ENCODE measurements around the gene SPTBN5.

Gene SPTBN5

DNA sequence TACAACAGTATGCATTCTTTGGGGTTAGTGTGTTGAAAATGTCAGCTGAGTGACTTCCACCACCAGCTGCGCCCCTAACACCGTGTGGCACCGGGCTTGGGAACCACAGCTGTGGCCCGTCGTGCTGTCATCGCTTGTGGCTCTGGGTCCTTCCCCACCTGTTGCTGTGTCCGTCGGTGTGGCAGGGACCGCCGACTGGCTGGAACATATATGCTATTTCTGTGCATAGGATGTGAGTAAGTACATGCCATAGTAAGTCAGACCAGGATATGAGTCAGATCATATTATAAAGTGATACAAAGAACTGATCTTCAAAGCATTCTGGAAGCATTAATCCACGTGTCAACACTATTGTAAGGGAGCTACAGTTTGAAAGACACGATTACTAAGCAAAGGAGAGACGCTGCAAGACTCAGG, 46.6 kb upstream of the SPTBN5 start:
- Histone ChIP-seq H3K4me1 (ENCODE audit: insufficient read depth, low read length, poor library complexity, severe bottlenecking) (no peaks in the 10 kb centered on the region), H2AFZ (ENCODE audit: low read length) (no peak overlapping the region), H3K79me2 (ENCODE audit: insufficient read depth, low read length) (no peaks in the 10 kb centered on the region), H3K27me3 (ENCODE audit: insufficient read depth, low read length, poor library complexity, severe bottlenecking) (no peaks in the 10 kb centered on the region), H3K9me3 (ENCODE audit: insufficient read depth, low read depth, low read length) (no peaks in the 10 kb centered on the region), H3F3A (ENCODE audit: low read depth) (no peaks in the 10 kb centered on the region), H3K9me2 (replicated peaks; ENCODE audit: low read depth, low read length) (no peaks in the 10 kb centered on the region), H3K4me2 (ENCODE audit: low read depth, low read length, poor library complexity, severe bottlenecking) (no peak overlapping the region), H3K36me3 (ENCODE audit: insufficient read depth, low read length) (no peaks in the 10 kb centered on the region; the same call in 1 of the 2 replicates), H4K20me1 (ENCODE audit: insufficient read depth, low read length, poor library complexity, severe bottlenecking) (no peaks in the 10 kb centered on the region), H3K4me3 (ENCODE audit: low read length, poor library complexity, severe bottlenecking) (no peak overlapping the region), H3K9ac (ENCODE audit: low read depth, low read length, poor library complexity, severe bottlenecking) (no peak overlapping the region)
- no peak for TF ChIP-seq EZH2phosphoT487 (IDR thresholded peaks at IDR 0.05; ENCODE audit: borderline replicate concordance)
- TF ChIP-seq, protein P1, sequence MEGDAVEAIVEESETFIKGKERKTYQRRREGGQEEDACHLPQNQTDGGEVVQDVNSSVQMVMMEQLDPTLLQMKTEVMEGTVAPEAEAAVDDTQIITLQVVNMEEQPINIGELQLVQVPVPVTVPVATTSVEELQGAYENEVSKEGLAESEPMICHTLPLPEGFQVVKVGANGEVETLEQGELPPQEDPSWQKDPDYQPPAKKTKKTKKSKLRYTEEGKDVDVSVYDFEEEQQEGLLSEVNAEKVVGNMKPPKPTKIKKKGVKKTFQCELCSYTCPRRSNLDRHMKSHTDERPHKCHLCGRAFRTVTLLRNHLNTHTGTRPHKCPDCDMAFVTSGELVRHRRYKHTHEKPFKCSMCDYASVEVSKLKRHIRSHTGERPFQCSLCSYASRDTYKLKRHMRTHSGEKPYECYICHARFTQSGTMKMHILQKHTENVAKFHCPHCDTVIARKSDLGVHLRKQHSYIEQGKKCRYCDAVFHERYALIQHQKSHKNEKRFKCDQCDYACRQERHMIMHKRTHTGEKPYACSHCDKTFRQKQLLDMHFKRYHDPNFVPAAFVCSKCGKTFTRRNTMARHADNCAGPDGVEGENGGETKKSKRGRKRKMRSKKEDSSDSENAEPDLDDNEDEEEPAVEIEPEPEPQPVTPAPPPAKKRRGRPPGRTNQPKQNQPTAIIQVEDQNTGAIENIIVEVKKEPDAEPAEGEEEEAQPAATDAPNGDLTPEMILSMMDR (conservative IDR thresholded peaks at IDR 0.05; ENCODE audit: low read length): no peak

DNA sequence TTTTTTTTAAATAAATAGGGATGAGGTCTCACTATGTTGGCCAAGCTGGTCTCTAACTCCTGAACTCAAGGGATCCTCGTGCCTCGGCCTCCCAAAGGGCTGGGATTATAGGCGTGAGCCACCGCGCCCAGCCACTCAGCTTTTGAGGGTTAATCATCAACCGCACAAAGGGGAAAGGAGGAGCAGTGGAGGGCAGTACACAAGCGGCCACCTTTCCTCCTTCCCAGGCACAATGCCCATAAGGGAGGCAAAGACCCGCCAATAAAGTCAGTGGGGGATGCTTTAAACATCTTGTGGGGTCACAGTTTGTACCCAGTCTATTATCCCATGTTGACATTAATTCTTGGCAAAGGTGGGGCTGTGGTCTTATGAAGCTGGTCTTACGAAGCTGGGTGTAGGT, 46.1 kb upstream of the SPTBN5 start:
- TF ChIP-seq, protein P1 (conservative IDR thresholded peaks at IDR 0.05; ENCODE audit: low read length): no peak
- TF ChIP-seq EZH2phosphoT487 (IDR thresholded peaks at IDR 0.05; ENCODE audit: borderline replicate concordance): no peak
- Histone ChIP-seq H3K4me3 (ENCODE audit: low read length, poor library complexity, severe bottlenecking) (no peak overlapping the region), H3K9me3 (ENCODE audit: insufficient read depth, low read depth, low read length) (no peaks in the 10 kb centered on the region), H3K4me1 (ENCODE audit: insufficient read depth, low read length, poor library complexity, severe bottlenecking) (peaks cover 4% of the 10 kb centered on the region), H3K27me3 (ENCODE audit: insufficient read depth, low read length, poor library complexity, severe bottlenecking) (no peaks in the 10 kb centered on the region), H3K36me3 (ENCODE audit: insufficient read depth, low read length) (no peaks in the 10 kb centered on the region; the same call in 1 of the 2 replicates), H3K9me2 (replicated peaks; ENCODE audit: low read depth, low read length) (no peaks in the 10 kb centered on the region), H3K4me2 (ENCODE audit: low read depth, low read length, poor library complexity, severe bottlenecking) (no peak overlapping the region), H3F3A (ENCODE audit: low read depth) (no peaks in the 10 kb centered on the region), H2AFZ (ENCODE audit: low read length) (no peak overlapping the region), H3K9ac (ENCODE audit: low read depth, low read length, poor library complexity, severe bottlenecking) (no peak overlapping the region), H3K79me2 (ENCODE audit: insufficient read depth, low read length) (no peaks in the 10 kb centered on the region), H4K20me1 (ENCODE audit: insufficient read depth, low read length, poor library complexity, severe bottlenecking) (no peaks in the 10 kb centered on the region)

DNA sequence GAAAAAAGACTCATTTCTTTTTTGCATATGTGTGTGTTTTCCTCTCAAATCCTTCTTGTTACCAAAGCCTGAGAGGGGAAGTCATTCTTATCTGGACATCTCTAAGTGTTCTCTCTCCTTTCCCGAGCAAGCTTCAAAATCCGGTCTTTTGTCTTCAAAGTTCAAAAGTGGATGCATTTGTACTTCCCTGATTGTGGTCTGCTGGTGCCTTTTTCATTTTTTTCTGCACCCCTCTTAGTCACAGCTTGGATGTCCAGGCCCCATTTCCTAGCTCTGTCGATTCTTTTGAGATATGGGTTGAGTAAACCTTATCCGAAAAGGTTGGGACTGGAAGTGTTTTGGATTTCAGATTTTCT, 43.7 kb upstream of the SPTBN5 start:
- H3K36me3 ChIP-seq (ENCODE audit: insufficient read depth, low read length): no peaks in the 10 kb centered on the region; the same call in 1 of the 2 replicates
- H3K4me3 ChIP-seq (ENCODE audit: low read length, poor library complexity, severe bottlenecking): no peak overlapping the region
- H3K4me2 ChIP-seq (ENCODE audit: low read depth, low read length, poor library complexity, severe bottlenecking): no peak overlapping the region
- TF ChIP-seq EZH2phosphoT487 (IDR thresholded peaks at IDR 0.05; ENCODE audit: borderline replicate concordance): no peak
- TF ChIP-seq, protein P1 (conservative IDR thresholded peaks at IDR 0.05; ENCODE audit: low read length): no peak
- no peaks in the 10 kb centered on the region for H3K9me3 ChIP-seq (ENCODE audit: insufficient read depth, low read depth, low read length)
- no peaks in the 10 kb centered on the region for H4K20me1 ChIP-seq (ENCODE audit: insufficient read depth, low read length, poor library complexity, severe bottlenecking)
- H2AFZ ChIP-seq (ENCODE audit: low read length): no peak overlapping the region
- H3K4me1 ChIP-seq (ENCODE audit: insufficient read depth, low read length, poor library complexity, severe bottlenecking): peaks cover 12% of the 10 kb centered on the region
- no peaks in the 10 kb centered on the region for H3K9me2 ChIP-seq (replicated peaks; ENCODE audit: low read depth, low read length)
- no peaks in the 10 kb centered on the region for H3F3A ChIP-seq (ENCODE audit: low read depth)
- H3K79me2 ChIP-seq (ENCODE audit: insufficient read depth, low read length): no peaks in the 10 kb centered on the region
- H3K9ac ChIP-seq (ENCODE audit: low read depth, low read length, poor library complexity, severe bottlenecking): no peak overlapping the region
- H3K27me3 ChIP-seq (ENCODE audit: insufficient read depth, low read length, poor library complexity, severe bottlenecking): no peaks in the 10 kb centered on the region

Data from Loucy (cell line).